Measurements from ENCODE around the gene ANLN. TPM values are rescaled to one million over a fixed set of nuclear protein-coding genes. Genes with fewer than 3 reads are reported as not detected.

Gene ANLN
- total RNA-seq, 1 experiment from 2014 or later, result 274 TPM

- H3K9me3 Mint-ChIP-seq (ENCODE audit: low read depth, unreplicated experiment), result no peaks in the 10 kb centered on the region
- intact Hi-C loops (cut with micrococcal nuclease; ENCODE audit: unreplicated experiment), result no loop called here
- no peak overlapping the region for H3K4me3 Mint-ChIP-seq (ENCODE audit: low read depth, unreplicated experiment)
- CTCF ChIA-PET, result no interaction called here
- TF ChIP-seq CTCF (IDR thresholded peaks at IDR 0.05; ENCODE audit: unreplicated experiment), result no peak
- H3K4me1 Mint-ChIP-seq (ENCODE audit: low read depth, unreplicated experiment), result peaks cover 7% of the 10 kb centered on the region
- H3K36me3 Mint-ChIP-seq (ENCODE audit: insufficient read depth, unreplicated experiment), result peaks cover 5% of the 10 kb centered on the region
- H3K27me3 Mint-ChIP-seq (ENCODE audit: unreplicated experiment), result no peaks in the 10 kb centered on the region
- BruUV-seq (replicated peaks), result no TSS peak
- no peak overlapping the region for H3K27ac Mint-ChIP-seq (ENCODE audit: unreplicated experiment)
- no peak for DNase-seq
Observed at GRCh38 chr7:36361227-36361626, 28.4 kb upstream of the ANLN start.

- H3K27me3 Mint-ChIP-seq (ENCODE audit: unreplicated experiment), result no peaks in the 10 kb centered on the region
- peaks cover 7% of the 10 kb centered on the region for H3K4me1 Mint-ChIP-seq (ENCODE audit: low read depth, unreplicated experiment)
- no peak overlapping the region for H3K27ac Mint-ChIP-seq (ENCODE audit: unreplicated experiment)
- no TSS peak for BruUV-seq (replicated peaks)
- no peaks in the 10 kb centered on the region for H3K9me3 Mint-ChIP-seq (ENCODE audit: low read depth, unreplicated experiment)
- DNase-seq, result no peak
- no peak for TF ChIP-seq CTCF (IDR thresholded peaks at IDR 0.05; ENCODE audit: unreplicated experiment)
- CTCF ChIA-PET, result interaction anchor here (0.6 to 1.0 kb wide), 3 partner anchors 9 to 29 kb away, joined by 3 to 4 read pairs (median 3); no protein-coding TSS in a partner anchor
- H3K4me3 Mint-ChIP-seq (ENCODE audit: low read depth, unreplicated experiment), result no peak overlapping the region
- intact Hi-C loops (cut with micrococcal nuclease; ENCODE audit: unreplicated experiment), result no loop called here
- peaks cover 17% of the 10 kb centered on the region for H3K36me3 Mint-ChIP-seq (ENCODE audit: insufficient read depth, unreplicated experiment)
Observed at GRCh38 chr7:36363515-36363914, 26.1 kb upstream of the ANLN start.

GRCh38 chr7:36366005-36366717 is 23.5 kb upstream of the ANLN start:
- TSS peak; percentile 55 for BruUV-seq (replicated peaks)

More at GRCh38 chr7:36366005-36366717, 23.5 kb upstream of the ANLN start:
- Mint-ChIP-seq H3K4me3 (ENCODE audit: low read depth, unreplicated experiment) (peak overlapping the region; percentile 86), H3K27me3 (ENCODE audit: unreplicated experiment) (no peaks in the 10 kb centered on the region), H3K27ac (ENCODE audit: unreplicated experiment) (peak overlapping the region; percentile 72), H3K36me3 (ENCODE audit: insufficient read depth, unreplicated experiment) (peaks cover 17% of the 10 kb centered on the region), H3K9me3 (ENCODE audit: low read depth, unreplicated experiment) (no peaks in the 10 kb centered on the region), H3K4me1 (ENCODE audit: low read depth, unreplicated experiment) (no peaks in the 10 kb centered on the region)
- CTCF ChIA-PET, result interaction anchor here (1.4 to 2.4 kb wide), 3 partner anchors 23 to 47 kb away, joined by 3 to 23 read pairs (median 12); partner anchors contain the start of gene ANLN
- no peak for TF ChIP-seq CTCF (IDR thresholded peaks at IDR 0.05; ENCODE audit: unreplicated experiment)
- DNase-seq, result no peak
- intact Hi-C loops (cut with micrococcal nuclease; ENCODE audit: unreplicated experiment), result no loop called here
